Mononuclear cell (primary cell): ENCODE measurements around the gene CCNB1. TPM values are rescaled to one million over a fixed set of nuclear protein-coding genes. Genes with fewer than 3 reads are reported as not detected.
"Not testable (repeated sequence)": the region's sequence is repeated elsewhere in the genome, so short reads cannot be mapped to it uniquely, and the experiment has no call there.

ENCODE experiments used
- H3K27me3 ChIP-seq: 2 replicates; pipeline ENCODE4 v1.6.0; 2011; ENCODE audit warnings: low read length, control low read depth; ENCODE audit not compliant: insufficient read depth
- H3K4me1 ChIP-seq: 2 replicates; pipeline ENCODE4 v1.5.1; 2011; ENCODE audit warnings: mild to moderate bottlenecking, low read length, control low read depth; ENCODE audit not compliant: insufficient read depth
- H3K4me3 ChIP-seq: 2 replicates; pipeline ENCODE4 v1.5.1; 2011; ENCODE audit warnings: mild to moderate bottlenecking, low read length, moderate library complexity
- H3K9me3 ChIP-seq: 2 replicates; pipeline ENCODE4 v1.5.1; 2011; ENCODE audit warnings: low read depth, mild to moderate bottlenecking, control low read depth, low read length
- total RNA-seq: library from RNA; depleted of rRNA; stranded (reverse); fragments of >200 nt; gene quantifications from one replicate; pipeline ENCODE4 v1.2.3, GENCODE V29; 2012

Gene CCNB1
- total RNA-seq, 1 donor = 5.6 TPM

DNA sequence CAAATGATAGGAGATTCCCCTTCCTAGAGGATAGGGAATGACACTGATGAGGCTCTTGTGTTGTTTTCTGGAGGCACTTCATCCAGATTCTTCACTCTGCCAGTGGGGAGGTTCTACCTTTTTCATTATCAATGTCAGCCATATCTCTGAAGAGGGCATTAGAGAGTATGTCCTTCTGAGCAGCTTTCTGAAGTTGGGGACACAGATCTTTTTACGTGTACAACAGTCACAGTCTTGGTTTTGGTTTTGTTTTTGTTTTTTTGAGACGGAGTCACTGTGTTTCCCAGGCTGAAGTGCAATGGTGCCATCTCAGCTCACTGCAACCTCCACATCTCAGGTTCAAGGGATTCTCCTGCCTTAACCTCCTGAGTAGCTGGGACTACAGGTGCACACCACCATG, 45.1 kb downstream of the CCNB1 start:
- peaks cover 2% of the 10 kb centered on the region for H3K4me1 ChIP-seq
- no peaks in the 10 kb centered on the region for H3K27me3 ChIP-seq
- no peaks in the 10 kb centered on the region for H3K9me3 ChIP-seq
- H3K4me3 ChIP-seq = no peak overlapping the region

DNA sequence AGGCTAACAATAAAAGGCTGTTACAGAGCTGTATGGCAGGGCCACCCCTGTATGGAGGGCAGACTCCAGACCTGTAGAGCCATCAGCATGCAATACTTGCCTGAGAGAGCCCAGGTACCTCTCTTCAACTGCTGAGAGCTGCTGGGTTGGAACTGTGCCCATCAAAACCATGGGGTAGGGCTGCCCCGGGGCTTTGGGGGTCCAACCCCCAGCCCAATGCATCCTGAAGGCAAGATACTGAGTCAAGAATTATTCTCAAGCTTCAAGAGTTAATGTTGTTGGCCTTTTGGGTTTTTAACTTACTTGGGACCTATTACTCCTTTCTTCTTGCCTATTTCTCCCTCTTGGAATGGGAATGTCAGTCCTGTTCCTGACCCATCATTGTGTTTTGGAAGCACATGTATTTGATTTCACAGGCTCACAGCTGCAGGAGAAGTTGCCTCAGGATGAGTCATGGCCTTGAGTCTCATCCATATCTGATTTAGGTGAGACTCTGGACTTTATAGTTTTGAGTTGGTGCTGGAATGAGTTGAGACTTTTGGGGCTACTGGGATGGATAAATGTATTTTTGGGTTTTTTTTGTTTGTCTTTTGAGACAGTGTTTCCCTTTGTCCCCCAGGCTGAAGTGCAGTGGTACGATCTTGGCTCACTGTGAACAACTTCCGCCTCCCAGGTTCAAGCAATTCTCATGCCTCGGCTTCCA, 46.7 kb downstream of the CCNB1 start:
- Histone ChIP-seq H3K9me3 (no peaks in the 10 kb centered on the region), H3K4me1 (peaks cover 4% of the 10 kb centered on the region), H3K27me3 (no peaks in the 10 kb centered on the region), H3K4me3 (no peak overlapping the region)

DNA sequence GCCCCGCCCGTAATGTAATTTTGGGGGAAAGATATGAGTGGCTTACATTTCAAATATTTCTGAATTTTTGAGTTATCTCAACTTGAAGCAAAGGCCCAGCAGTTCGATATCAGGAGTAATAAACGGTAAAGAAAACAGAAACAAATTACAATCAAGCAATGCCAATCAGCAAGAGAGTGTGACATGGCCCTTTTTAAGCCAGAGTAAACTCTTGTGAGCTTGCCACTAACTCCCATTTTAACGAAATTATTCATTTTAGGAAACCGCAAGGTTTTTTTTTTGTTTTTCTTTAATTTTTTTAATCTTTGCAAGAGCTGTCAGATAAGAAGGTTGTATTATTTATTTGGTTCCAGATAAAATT, 50.2 kb downstream of the CCNB1 start:
- Histone ChIP-seq H3K4me1 (peaks cover 10% of the 10 kb centered on the region), H3K4me3 (peak overlapping the region; percentile 99), H3K27me3 (no peaks in the 10 kb centered on the region), H3K9me3 (no peaks in the 10 kb centered on the region)

DNA sequence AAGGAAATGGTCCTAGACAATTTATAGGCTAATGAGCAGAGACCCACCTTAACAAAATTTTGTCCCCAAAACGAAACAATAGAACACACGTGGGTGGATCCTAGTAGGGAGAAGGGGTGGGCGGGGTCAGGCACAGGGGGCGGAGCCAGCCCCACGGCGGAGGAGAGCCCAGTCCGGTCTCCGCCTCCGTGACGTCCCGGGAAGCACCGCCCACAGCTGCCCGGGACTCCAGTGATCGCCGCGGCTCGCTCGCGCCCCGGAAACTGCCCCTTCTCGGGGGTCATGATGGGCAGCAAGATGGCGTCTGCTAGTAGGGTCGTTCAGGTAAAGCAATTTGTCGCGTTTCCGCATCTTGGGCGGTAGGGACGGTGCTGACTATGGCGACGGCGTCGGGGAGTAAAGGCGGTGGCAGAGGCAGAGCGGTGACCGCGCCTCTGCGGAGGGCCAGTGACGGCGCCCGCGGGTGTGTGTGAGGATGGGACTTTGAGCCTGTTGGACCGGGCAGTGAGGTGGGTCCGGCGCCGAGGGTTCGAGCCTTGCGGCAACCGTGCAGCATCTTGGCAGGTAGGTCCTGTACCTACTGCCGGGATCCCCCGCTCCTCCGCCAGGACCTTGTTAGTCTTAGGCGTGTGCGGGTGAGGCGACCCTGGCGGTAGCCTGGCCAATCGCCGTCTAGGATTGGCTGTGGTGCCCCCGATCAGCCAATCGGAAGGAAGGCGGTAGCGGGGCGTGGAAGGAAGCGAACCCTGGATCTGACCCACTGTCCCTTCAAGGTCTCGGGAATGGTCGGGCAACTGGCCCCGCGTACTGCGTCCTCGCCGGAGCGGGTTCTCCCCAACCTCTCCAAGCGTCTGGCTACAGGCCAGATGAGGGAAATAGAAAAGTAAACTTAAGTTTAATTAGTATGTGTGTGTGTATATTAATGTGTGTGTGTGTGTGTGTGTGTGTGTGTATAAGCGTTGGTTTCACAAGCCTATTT, 50.9 kb downstream of the CCNB1 start:
- Histone ChIP-seq H3K4me3 (peak overlapping the region; percentile 99), H3K9me3 (no peaks in the 10 kb centered on the region), H3K27me3 (no peaks in the 10 kb centered on the region), H3K4me1 (peaks cover 10% of the 10 kb centered on the region)

DNA sequence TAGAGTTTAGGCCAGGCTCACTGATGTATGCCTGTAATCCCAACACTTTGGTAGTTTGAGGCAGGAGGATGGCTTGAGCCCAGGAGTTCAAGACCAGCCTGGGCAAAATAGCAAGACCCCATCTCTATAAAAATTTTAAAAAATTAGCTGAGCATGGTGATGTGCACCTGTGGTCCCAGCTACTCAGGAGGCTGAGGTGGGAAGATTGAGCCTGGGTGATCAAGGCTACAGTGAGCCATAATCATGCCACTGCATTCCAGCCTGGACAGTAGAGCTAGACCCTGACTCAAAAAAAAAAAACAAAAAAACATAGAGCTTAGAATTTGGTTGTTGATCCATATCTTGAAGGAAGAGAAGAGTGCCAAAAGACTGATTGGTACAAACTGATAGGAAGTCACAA, 53.0 kb downstream of the CCNB1 start:
- Histone ChIP-seq H3K4me1 (peaks cover 10% of the 10 kb centered on the region), H3K27me3 (no peaks in the 10 kb centered on the region), H3K9me3 (no peaks in the 10 kb centered on the region), H3K4me3 (no peak overlapping the region)

DNA sequence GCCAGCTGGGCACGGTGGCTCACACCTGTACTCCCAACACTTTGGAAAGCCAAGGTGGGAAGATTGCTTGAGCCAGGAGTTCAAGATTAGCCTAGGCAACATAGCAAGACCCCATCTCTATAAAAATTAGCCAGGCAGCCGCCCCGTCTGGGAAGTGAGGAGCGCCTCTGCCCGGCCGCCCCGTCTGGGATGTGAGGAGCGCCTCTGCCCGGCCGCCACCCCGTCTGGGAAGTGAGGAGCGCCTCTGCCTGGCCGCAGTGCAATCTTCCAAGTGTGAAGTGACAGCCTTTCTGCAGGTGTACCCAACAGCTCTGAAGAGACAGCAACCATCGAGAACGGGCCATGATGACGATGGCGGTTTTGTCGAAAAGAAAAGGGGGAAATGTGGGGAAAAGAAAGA, 53.4 kb downstream of the CCNB1 start:
- not testable (repeated sequence) for H3K27me3 ChIP-seq, H3K4me3 ChIP-seq, H3K9me3 ChIP-seq
- H3K4me1 ChIP-seq = peaks cover 10% of the 10 kb centered on the region

DNA sequence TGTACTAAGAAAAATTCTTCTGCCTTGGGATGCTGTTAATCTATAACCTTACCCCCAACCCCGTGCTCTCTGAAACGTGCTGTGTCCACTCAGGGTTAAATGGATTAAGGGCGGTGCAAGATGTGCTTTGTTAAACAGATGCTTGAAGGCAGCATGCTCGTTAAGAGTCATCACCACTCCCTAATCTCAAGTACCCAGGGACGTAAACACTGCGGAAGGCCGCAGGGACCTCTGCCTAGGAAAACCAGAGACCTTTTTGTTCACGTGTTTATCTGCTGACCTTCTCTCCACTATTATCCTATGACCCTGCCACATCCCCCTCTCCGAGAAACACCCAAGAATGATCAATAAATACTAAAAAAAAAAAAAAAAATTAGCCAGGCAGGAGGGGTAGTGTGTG, 53.9 kb downstream of the CCNB1 start:
- H3K27me3 ChIP-seq = not testable (repeated sequence)

DNA sequence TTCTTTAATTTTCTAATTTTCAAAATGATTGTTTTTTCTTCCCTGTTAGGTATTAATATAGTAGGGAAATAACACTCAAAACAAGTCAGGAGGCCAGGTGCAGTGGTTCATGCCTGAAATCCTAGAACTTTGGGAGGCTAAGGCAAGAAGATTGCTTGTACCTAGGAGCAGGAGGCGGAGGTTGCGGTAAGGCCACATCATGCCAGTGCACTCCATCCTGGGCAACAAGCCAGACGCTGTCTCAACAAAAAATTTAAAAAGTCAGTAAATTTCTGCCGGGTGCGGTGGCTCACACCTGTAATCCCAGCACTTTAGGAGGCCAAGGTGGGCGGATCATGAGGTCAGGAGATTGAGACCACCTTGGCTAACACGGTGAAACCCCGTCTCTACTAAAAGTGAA, 57.6 kb downstream of the CCNB1 start:
- H3K4me3 ChIP-seq = no peak overlapping the region
- H3K4me1 ChIP-seq = peaks cover 3% of the 10 kb centered on the region
- H3K9me3 ChIP-seq = no peaks in the 10 kb centered on the region

More for the DNA sequence above, 53.9 kb downstream of the CCNB1 start:
- not testable (repeated sequence) for H3K9me3 ChIP-seq, H3K4me3 ChIP-seq
- H3K4me1 ChIP-seq = peaks cover 10% of the 10 kb centered on the region

DNA sequence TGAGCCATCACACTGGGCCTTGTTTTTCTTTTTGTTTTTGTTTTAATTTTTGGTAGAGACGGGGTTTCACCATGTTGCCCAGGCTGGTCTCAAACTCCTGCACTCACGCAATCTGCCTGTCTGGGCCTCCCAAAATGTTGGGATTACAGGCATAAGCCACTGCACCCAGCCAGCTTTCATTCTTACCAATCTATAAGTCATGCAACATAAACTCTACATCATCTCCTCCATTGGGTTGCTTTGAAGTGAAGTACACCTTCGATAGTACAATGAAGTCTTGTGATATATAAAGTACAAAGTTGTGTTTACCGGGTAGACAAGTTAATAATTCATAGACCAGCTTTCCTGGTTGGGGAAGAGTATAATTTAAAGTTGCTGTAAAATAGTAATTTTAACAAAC, 58.9 kb downstream of the CCNB1 start:
- Histone ChIP-seq H3K9me3 (no peaks in the 10 kb centered on the region), H3K27me3 (no peaks in the 10 kb centered on the region), H3K4me1 (no peaks in the 10 kb centered on the region), H3K4me3 (no peak overlapping the region)

More for the DNA sequence above, 57.6 kb downstream of the CCNB1 start:
- H3K27me3 ChIP-seq = no peaks in the 10 kb centered on the region

Other genes starting within 250 kb of the CCNB1 start
- gene SLC30A5, start 73.1 kb upstream of the CCNB1 start, total RNA-seq = 21.1 TPM
- 6.1 TPM for gene CENPH, start 22.4 kb downstream of the CCNB1 start, total RNA-seq
- 40.0 TPM for gene CDK7, start 67.7 kb downstream of the CCNB1 start, total RNA-seq
- 4.6 TPM for gene CCDC125, start 165.7 kb downstream of the CCNB1 start, total RNA-seq
- 19.0 TPM for gene AK6, start 202.4 kb downstream of the CCNB1 start, total RNA-seq
- gene TAF9, start 202.4 kb downstream of the CCNB1 start, total RNA-seq = 63.2 TPM
- 14.3 TPM for gene RAD17, start 202.7 kb downstream of the CCNB1 start, total RNA-seq
- gene MARVELD2, start 248.0 kb downstream of the CCNB1 start, total RNA-seq = 0.10 TPM